Cardiac muscle cell (in vitro differentiated cells and primary cell): ENCODE data around the gene AGAP1. TPM values are rescaled to one million over a fixed set of nuclear protein-coding genes. Genes with fewer than 3 reads are reported as not detected.
A peak's percentile ranks its signal among the peaks of the same experiment; 100 is the strongest.

Experiments used
- DNase-seq, 2 donors: peaks; one replicate each; pipeline versions ENCODE4 v3.0.0 to v3.0.0-alpha.2; 2010 to 2017; ENCODE audit warnings: low read depth in 1 of 2, low spot score in 1 of 2
- H3K27ac ChIP-seq: fragments of 200-600 bp; sonication (generic); 2 replicates; pipeline ENCODE4 v1.5.1; 2016
- H3K27me3 ChIP-seq: fragments of 200-600 bp; sonication (generic); 2 replicates; pipeline ENCODE4 v1.6.0; 2016; ENCODE audit warnings: control low read depth
- H3K36me3 ChIP-seq: fragments of 200-600 bp; sonication (generic); 2 replicates; pipeline ENCODE4 v1.5.1; 2016; ENCODE audit warnings: control low read depth
- H3K4me1 ChIP-seq: fragments of 200-600 bp; sonication (generic); 2 replicates; pipeline ENCODE4 v1.8.1; 2017; ENCODE audit warnings: low read depth, mild to moderate bottlenecking, mixed run types
- H3K4me3 ChIP-seq: fragments of 200-600 bp; sonication (generic); 2 replicates; pipeline ENCODE4 v1.5.1; 2016; ENCODE audit warnings: mild to moderate bottlenecking
- H3K9me3 ChIP-seq: fragments of 200-600 bp; sonication (generic); 2 replicates; pipeline ENCODE4 v1.5.1; 2017; ENCODE audit warnings: low read depth, mild to moderate bottlenecking, control low read depth
- polyA plus RNA-seq: library from polyadenylated mRNA; unstranded; fragments of >200 nt; fragmentation: Nextera tagmentation; extraction: Ambion mirVana; gene quantifications from 2 replicates; pipeline ENCODE4 v1.2.1, GENCODE V29; 2016
- total RNA-seq: library from RNA; depleted of rRNA; stranded (reverse); fragments of >200 nt; gene quantifications from 2 replicates; pipeline ENCODE4 v1.2.3, GENCODE V29; 2016
- TF ChIP-seq, protein P1 (sequence below): IDR thresholded peaks from 2 replicates; pipeline ENCODE4 v1.5.1; 2012; ENCODE audit warnings: low read depth, mild to moderate bottlenecking, low read length

The AGAP1 gene
- total and polyA plus RNA-seq, 2 experiments from 2014 or later = 8.6 to 38.2 TPM

GRCh38 chr2:235774153-235774870, 280.5 kb downstream of the AGAP1 start:
- H3K4me3 ChIP-seq = no peak overlapping the region
- H3K9me3 ChIP-seq = no peaks in the 10 kb centered on the region
- no peak overlapping the region for H3K27ac ChIP-seq
- no peaks in the 10 kb centered on the region for H3K4me1 ChIP-seq
- no peak for DNase-seq
- no peaks in the 10 kb centered on the region for H3K27me3 ChIP-seq
- TF ChIP-seq, protein P1, sequence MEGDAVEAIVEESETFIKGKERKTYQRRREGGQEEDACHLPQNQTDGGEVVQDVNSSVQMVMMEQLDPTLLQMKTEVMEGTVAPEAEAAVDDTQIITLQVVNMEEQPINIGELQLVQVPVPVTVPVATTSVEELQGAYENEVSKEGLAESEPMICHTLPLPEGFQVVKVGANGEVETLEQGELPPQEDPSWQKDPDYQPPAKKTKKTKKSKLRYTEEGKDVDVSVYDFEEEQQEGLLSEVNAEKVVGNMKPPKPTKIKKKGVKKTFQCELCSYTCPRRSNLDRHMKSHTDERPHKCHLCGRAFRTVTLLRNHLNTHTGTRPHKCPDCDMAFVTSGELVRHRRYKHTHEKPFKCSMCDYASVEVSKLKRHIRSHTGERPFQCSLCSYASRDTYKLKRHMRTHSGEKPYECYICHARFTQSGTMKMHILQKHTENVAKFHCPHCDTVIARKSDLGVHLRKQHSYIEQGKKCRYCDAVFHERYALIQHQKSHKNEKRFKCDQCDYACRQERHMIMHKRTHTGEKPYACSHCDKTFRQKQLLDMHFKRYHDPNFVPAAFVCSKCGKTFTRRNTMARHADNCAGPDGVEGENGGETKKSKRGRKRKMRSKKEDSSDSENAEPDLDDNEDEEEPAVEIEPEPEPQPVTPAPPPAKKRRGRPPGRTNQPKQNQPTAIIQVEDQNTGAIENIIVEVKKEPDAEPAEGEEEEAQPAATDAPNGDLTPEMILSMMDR = no peak
- peaks cover 3% of the 10 kb centered on the region for H3K36me3 ChIP-seq

DNA sequence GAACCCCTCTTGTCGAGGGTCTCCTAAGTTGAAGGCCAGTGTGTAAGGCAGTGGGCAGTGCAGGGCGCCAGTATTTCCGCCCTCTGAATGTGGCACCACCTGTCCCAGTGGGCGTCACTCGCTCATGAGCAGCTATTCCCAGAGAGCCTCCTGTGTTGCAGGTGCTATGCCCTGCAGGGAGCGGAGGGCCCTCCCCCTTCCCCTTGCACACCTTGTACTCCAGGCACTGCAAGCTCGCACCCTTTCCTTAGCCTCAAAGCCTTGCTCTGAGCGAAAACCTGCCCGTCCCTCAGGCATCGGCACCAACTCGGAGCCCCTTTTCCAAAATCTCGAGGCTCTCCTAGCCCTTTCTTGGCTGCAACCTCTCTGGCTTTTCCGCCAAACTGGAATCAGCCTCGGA, 282.7 kb downstream of the AGAP1 start:
- Histone ChIP-seq H3K36me3 (peaks cover 3% of the 10 kb centered on the region), H3K27ac (no peak overlapping the region), H3K4me3 (no peak overlapping the region), H3K9me3 (no peaks in the 10 kb centered on the region), H3K27me3 (no peaks in the 10 kb centered on the region), H3K4me1 (no peaks in the 10 kb centered on the region)
- TF ChIP-seq, protein P1 = no peak
- no peak for DNase-seq

DNA sequence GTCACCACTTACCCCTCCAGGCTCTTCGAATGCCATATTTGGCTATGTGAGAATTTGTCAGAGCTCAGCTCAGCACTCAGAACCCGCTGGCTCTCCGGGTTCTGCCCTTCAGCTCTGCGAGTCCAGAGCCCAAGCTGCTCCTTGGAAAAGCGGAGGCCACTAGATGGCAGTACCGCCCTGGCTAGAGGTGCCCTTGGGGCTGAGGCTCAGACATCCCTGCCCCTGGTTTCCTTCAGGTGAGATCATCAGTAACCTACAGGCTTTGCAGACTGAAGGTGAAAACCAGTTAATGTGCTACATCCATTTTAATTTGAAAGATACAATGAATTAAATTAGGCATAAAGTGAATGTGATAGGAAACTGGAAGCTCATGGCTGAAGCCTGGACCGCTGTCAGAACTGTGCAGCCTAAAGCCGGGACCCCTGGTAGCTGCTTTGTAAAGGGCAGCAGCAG, 285.6 kb downstream of the AGAP1 start:
- Histone ChIP-seq H3K4me3 (no peak overlapping the region), H3K36me3 (no peaks in the 10 kb centered on the region), H3K27me3 (no peaks in the 10 kb centered on the region), H3K4me1 (no peaks in the 10 kb centered on the region), H3K27ac (no peak overlapping the region), H3K9me3 (no peaks in the 10 kb centered on the region)
- peak; percentile 75 to 83 for DNase-seq
- TF ChIP-seq, protein P1 = peak; percentile 96

GRCh38 chr2:235780401-235780800, 286.6 kb downstream of the AGAP1 start:
- no peaks in the 10 kb centered on the region for H3K4me1 ChIP-seq

DNA sequence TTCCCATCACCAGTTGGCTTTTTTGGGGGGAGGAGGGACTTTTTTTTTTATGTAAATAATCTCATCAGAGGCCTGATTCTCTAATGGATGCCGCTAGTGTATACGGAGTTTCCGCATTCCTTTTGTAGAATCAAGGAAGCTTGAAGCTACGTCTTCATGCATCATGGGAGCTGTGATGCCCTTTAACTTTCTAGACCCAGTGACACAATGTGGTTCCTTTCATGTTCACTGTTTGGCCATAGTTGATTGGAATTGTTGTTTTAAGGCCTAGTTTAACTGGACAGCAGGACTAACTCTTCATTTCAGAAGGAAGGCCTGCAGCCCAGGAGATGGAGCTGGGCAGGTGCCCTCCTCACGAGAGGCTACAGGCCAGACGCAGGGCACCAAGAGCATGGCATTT, 287.9 kb downstream of the AGAP1 start:
- Histone ChIP-seq H3K9me3 (no peaks in the 10 kb centered on the region), H3K27me3 (no peaks in the 10 kb centered on the region), H3K4me1 (no peaks in the 10 kb centered on the region), H3K4me3 (no peak overlapping the region), H3K36me3 (no peaks in the 10 kb centered on the region), H3K27ac (no peak overlapping the region)
- TF ChIP-seq, protein P1 = no peak
- DNase-seq = no peak

More at GRCh38 chr2:235780401-235780800, 286.6 kb downstream of the AGAP1 start:
- TF ChIP-seq, protein P1 = no peak
- Histone ChIP-seq H3K27ac (no peak overlapping the region), H3K4me3 (no peak overlapping the region), H3K36me3 (no peaks in the 10 kb centered on the region), H3K9me3 (no peaks in the 10 kb centered on the region), H3K27me3 (no peaks in the 10 kb centered on the region)
- DNase-seq = no peak
